LNCaP clone FGC (cell line): ENCODE measurements around the gene RNF150.

Experiments used
- DNase-seq: peaks from one replicate; pipeline ENCODE4 v3.0.0-alpha.2; 2011; ENCODE audit warnings: low read depth
- H3K4me3 ChIP-seq: 2 replicates; pipeline ENCODE4 v1.5.1; 2011; ENCODE audit warnings: mild to moderate bottlenecking, low read depth, low read length, control low read depth
- TF ChIP-seq, protein P1 (sequence below): IDR thresholded peaks from 2 replicates; pipeline ENCODE4 v1.5.1; 2012; ENCODE audit warnings: mild to moderate bottlenecking; ENCODE audit not compliant: control insufficient read depth, insufficient read depth; ENCODE audit errors: extremely low read depth

The RNF150 gene

DNA sequence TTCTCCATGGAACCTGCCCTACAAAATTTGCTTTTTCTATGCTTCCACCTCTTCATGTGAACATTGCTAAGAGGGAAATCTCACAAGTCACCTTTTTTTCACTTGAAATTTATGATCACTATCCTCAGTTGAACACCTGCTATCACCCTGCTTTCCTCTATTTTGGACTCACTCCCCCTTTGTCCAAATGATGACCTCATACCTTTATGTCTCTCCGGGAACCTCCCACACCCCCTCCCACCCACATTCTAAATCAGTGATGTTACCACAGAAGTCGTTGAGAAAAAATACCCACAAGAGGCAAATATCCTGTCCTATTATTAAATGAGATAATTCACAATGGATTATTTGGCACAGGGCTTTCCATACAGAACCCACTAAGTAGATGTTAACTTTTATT, 156.5 kb downstream of the RNF150 start:
- no peak overlapping the region for H3K4me3 ChIP-seq
- no peak for DNase-seq
- TF ChIP-seq, protein P1, sequence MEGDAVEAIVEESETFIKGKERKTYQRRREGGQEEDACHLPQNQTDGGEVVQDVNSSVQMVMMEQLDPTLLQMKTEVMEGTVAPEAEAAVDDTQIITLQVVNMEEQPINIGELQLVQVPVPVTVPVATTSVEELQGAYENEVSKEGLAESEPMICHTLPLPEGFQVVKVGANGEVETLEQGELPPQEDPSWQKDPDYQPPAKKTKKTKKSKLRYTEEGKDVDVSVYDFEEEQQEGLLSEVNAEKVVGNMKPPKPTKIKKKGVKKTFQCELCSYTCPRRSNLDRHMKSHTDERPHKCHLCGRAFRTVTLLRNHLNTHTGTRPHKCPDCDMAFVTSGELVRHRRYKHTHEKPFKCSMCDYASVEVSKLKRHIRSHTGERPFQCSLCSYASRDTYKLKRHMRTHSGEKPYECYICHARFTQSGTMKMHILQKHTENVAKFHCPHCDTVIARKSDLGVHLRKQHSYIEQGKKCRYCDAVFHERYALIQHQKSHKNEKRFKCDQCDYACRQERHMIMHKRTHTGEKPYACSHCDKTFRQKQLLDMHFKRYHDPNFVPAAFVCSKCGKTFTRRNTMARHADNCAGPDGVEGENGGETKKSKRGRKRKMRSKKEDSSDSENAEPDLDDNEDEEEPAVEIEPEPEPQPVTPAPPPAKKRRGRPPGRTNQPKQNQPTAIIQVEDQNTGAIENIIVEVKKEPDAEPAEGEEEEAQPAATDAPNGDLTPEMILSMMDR = no peak

DNA sequence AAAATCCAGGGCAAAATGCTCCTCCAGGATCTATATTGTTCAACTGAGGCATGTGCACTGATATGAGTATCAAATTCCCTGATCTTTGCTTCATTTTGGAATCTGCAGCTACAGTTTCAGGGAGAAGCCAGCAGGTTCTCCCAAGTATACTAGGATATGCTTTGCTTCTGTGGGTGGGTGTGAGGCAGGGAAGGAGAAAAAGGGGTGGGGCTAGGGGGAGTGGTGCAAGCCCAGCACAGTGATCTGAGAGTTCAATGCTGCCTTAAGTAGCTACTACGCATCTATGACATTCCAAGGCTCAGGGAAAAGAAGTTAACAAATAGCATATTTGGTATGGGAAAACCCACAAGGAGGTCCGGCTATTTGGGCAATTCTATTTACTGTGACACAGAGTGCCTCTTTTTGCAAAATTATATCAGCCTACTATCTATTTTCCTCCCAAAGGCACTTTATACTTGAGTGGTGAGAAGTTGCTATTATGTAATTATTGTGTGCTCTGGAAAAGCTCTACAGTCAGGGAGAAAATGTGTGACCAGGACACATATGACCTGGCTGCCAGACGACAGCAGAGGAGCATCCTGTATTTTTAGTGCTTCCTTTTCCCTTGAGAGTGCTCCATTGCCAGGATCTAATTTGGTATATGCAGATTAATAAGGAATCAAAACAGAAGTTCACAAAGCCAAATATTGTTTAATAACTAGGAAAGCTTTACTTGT, 162.0 kb downstream of the RNF150 start:
- TF ChIP-seq, protein P1 = no peak
- H3K4me3 ChIP-seq = no peak overlapping the region
- no peak for DNase-seq

DNA sequence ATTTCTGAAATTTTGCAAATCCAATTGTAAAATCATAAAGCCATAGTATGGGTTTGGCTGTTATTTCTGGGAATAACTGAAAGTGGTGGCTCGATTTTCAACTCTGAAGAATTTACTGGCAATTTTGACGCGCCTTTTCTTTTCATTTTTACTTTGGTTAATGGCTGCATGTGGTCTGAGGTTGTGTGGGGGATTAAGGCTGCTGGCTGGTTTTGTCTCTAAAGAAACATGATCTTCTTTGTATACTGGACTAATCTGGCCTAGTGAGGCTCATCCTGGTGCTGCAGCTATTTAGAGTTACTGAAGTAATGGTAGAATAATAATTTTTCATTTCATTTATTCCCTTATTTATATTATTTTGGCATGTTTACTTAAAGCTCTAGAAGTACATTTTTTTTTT, 164.0 kb downstream of the RNF150 start:
- TF ChIP-seq, protein P1 = no peak
- no peak overlapping the region for H3K4me3 ChIP-seq
- DNase-seq = no peak

DNA sequence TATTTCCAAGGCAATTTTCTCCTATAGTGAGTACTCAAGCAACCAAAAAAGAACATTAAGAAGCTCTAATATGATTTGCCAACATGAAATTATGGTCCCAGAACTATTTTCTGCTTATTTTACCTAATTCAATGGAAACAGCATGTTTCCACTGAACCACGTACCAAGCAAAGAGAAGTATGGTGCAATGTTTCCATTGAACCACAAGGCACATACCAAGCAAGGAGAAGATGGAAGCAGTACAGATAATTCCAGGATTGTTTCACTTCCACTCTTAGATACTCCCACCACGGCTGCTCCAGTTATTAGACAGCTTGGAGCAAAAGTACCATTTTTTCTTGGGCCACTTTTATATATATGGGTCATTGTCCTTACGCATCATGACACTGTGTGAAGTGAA, 164.9 kb downstream of the RNF150 start:
- no peak overlapping the region for H3K4me3 ChIP-seq
- no peak for DNase-seq
- TF ChIP-seq, protein P1 = no peak

DNA sequence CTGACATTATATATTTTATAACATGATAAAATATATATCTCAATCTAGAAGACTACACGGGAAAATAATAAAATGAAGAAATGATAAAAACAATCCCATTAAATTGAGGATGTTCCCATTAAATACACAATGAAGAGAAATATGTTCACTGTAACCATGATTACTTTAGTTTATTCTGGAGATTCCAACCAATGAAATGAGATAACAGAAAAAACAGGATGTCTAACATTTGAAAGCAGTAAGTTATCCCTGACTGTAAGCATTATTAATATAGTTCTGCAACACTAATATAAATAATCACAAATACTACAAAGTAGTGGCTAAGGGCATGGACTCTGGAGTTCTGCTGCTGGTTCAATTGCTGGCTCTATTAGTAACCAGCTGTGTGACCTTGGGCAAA, 169.4 kb downstream of the RNF150 start:
- TF ChIP-seq, protein P1 = no peak
- H3K4me3 ChIP-seq = no peak overlapping the region
- DNase-seq = peak; percentile 69

DNA sequence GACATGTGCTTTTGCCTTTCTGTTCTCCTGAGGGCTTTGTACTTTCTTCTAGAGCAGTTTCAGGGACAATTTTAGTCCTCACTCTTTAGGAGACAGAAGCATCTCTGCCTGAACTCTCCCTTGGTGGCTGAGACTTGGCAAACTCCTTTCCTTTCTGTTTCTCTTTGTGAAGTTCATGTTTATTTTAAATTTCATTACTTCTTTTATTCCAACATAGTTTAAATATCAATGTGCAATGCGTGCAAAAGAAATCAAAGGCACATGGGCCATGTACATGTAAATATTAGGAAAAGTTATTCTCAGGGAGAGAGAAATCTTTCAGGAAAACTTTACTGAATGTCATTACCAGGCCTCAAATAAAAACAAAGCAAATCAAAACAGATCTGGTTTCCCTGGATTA, 177.6 kb downstream of the RNF150 start:
- H3K4me3 ChIP-seq = no peak overlapping the region
- TF ChIP-seq, protein P1 = no peak
- DNase-seq = no peak

DNA sequence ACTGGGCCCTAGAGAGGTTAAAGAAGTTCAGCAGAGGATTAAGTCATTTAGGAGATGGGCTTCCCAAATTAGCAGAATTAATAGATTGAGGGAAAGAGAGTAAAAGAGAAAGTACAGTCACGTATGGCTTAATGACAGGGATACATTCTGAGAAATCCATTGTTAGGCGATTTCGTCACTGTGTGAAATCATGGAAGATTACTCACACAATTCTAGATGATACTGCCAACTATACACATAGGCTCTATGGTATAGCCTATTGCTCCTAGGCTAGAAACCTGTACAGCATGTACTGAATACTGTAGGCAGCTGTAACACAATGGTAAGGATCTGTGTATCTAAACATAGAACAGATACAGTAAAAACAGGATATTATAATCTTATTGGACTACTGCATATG, 180.6 kb downstream of the RNF150 start:
- no peak for DNase-seq
- TF ChIP-seq, protein P1 = no peak
- H3K4me3 ChIP-seq = no peak overlapping the region
